GM20000 (cell line): ENCODE data around the gene TMPRSS3.

Experiments used
- DNase-seq: peaks from one replicate; pipeline ENCODE4 v3.0.0; 2012; ENCODE audit warnings: low spot score
- CTCF ChIP-seq: IDR thresholded peaks from 2 replicates; pipeline ENCODE4 v1.5.1; 2012; ENCODE audit warnings: mild to moderate bottlenecking, control low read depth; ENCODE audit errors: extremely low read depth, missing control alignments

Gene TMPRSS3

GRCh38 chr21:42395905-42396651, at the start of gene TMPRSS3:
Gene TMPRSS3, minus strand, starts transcription at chr21:42396052. Its CDS starts 635 bp downstream, at chr21:42395417.
- DNase-seq, result no peak
- TF ChIP-seq CTCF, result no peak

- no peak for TF ChIP-seq CTCF
These were observed 49.5 kb upstream of the TMPRSS3 start for GRCh38 chr21:42445311-42445710.

GRCh38 chr21:42444745-42445059, 48.9 kb upstream of the TMPRSS3 start:
- no peak for DNase-seq
- TF ChIP-seq CTCF, result no peak

More at GRCh38 chr21:42445311-42445710, 49.5 kb upstream of the TMPRSS3 start:
- no peak for DNase-seq

GRCh38 chr21:42443876-42444744, 48.3 kb upstream of the TMPRSS3 start:
- TF ChIP-seq CTCF, result no peak
- no peak for DNase-seq

- DNase-seq, result no peak
- TF ChIP-seq CTCF, result no peak
These were observed 47.4 kb upstream of the TMPRSS3 start for GRCh38 chr21:42443181-42443785.

- no peak for DNase-seq
- no peak for TF ChIP-seq CTCF
These were observed 46.1 kb upstream of the TMPRSS3 start for GRCh38 chr21:42441963-42442362.
